Stimulated activated CD8-positive, alpha-beta memory T cell treated with anti-CD3 and anti-CD28 coated beads, Interleukin-4, amount 100 ng/mL, for 4 hours (primary cell): ENCODE results near the gene NRXN2.

ENCODE experiments used
- DNase-seq, 2 donors: peaks; one replicate each; pipeline ENCODE4 v3.0.0-alpha.2; 2020; ENCODE audit warnings: low read depth in 2 of 2, low spot score in 1 of 2

Gene NRXN2

DNA sequence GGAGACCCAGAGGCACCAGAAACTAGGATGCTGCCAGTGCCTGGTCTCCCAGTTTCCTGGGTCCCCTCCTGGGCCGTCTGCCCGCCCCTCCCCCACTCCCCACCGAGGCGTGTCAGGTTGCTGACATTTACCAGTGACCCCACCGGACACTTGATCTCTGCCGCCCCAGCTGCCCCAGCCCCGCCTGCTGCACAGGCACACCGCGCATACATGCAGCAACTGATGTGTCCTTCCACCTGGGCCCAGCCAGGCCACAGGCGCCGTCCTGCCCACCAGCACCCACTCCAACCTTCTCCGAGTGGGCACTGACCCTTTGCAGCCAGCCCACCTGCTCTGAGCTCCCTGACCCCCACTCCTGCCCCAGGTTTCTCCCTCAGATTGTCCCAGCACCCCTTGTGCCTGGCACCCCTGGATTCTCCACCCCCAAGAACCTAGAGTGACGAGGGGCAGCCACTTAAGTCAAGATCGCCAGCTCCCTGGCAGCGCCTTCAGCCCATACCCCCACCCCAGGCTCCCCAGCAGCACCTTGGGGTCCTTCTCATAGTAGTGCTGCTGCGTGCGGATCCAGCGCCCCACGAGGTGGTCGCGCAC is 36.2 kb upstream of the NRXN2 start:
- no peak for DNase-seq

DNA sequence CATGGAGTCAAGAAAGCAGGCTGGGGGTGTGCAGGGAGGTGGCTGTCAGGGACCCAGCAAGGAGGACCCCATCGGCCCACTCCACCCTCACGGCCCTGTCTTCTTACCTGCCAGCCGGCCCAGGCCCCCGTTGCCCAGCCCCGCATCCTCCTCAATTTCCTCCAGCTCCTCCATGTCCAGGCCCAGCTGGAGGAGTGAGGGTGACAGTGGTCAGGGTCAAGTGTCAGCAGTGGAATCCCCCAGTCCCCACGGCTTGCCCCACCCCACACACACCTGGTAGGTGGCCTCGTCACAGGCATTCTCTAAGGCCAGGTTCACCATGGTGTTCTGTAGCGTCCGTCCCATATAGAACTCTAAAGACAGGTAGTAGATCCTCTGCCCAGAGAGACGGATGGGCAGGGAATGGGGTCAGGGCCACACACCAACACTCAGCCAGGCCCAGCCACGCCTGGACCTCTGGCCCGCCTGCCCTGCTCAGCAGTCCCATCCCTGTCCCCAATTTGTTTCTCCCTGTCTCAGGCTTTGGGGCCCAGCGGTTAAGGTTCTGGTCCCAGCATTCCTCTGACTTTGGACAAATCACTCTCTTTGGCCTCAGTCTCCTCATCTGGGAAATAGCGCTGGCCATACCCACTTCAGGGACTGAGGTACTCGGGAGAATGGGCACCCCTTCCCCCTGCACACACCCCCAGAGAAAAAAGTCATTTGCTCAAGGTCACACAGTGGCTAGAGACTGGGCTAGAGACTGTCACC is 35.5 kb upstream of the NRXN2 start:
- no peak for DNase-seq

DNA sequence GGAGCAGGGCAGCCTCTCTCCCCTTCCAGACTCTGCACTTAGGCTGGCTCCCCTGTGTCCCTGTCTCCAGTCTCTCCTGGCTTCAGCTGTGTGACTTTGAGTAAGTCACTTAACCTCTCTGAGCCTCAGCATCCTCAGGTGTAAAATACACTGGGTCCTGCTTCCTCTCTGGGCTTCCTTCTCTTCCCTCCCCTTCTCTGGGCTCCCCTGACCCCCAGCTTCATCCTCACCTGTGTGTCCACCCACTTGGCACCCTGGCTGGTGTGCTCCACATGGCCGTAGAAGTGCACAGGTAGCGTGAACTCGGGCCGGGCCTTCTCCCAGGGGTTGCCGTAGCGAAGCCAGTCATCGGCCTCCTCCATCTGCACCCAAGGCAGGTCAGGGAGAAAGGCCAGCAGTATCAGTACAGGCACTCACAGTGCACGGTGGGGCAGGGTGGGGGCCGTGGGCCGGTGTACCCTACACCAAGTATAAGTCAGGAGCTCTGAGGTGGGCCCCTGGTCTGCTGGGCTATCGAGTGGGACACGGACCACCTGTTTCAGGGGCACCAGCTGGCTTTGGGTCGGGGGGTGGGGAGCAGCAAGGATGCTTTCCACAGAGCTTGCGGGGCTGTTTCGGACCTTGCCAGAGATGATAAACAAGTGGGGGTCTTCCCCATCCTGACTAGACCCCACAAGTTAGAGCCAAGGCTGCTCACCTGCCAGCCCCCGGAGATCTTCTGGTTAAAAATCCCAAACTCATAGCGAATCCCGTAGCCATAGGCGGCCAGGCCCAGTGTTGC is 34.7 kb upstream of the NRXN2 start:
- DNase-seq = no peak

- DNase-seq = no peak
Measured at GRCh38 chr11:64755681-64756361, 32.8 kb upstream of the NRXN2 start.

DNA sequence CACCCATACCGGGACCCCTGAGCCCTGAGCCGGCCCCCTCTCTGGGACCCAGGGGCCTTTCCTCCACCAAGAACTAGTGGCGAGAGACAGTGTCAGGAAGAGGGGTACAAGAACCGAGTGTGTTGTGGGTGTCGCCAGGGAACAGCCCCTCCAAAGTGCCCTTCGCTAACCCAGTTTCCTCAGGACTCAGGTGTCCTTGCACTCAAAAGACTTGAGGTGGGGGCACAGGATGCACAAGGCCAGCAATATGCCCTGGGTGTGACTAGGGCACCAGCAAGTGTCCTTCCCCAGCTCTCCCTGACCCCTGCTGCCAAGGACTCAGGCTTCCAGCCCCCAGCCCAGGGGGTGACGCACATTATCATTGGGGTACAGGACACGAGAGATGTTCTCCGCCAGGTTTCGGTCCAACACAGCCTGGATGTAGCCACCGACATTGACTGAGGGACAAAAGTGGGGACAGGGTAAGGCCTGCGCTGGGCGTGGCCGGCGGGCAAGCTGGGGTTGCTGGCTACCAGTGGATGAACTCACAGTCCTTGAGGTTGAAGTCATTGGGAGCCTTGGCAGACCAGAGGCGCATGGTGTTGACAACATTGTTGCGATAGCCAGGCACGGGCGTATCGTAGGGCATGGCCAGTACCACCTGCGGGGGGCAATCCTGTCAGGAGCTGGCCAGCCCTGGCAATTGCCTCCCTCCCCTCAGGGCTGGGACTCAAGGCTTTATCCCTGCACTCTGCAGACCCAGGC is 32.1 kb upstream of the NRXN2 start:
- no peak for DNase-seq

DNA sequence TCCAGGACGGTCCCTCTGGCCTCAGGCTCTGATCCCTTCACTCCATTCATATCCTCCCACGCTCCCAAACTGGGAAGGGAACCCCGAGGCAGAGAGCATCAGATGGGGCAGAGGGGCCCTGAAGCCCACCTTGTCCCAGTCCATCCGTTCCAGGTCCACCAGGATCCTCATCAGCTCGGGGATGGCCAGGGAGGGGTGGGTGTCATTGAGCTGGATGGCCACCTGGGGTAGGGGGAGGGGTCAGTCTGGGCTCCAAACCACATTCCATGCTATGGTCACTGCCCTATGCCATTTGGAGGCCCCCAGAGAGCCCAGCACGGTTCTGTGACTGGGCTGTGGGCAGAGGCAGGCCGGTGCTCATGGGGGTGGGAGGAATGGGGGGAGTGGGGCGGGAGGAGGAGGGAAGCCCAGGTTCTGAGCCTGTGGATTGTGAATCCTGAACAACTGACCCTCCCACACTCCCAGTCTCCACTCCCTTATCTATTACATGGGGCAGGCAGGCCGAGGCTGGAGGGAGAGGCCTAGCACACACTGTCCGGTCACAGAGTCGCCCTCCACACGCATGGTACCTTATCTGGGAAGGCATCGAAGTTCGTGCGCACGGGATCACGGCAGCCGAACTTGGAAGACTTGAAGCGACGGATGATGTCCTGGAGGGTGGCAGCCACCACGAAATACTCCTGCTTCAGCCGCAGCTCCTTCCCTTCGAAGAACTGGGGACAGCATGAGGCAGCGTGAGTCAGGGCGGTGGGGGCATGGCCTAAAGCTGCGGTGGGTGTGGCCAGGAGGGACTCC is 31.3 kb upstream of the NRXN2 start:
- DNase-seq = no peak

GRCh38 chr11:64753380-64754123 is 30.6 kb upstream of the NRXN2 start:
- no peak for DNase-seq

DNA sequence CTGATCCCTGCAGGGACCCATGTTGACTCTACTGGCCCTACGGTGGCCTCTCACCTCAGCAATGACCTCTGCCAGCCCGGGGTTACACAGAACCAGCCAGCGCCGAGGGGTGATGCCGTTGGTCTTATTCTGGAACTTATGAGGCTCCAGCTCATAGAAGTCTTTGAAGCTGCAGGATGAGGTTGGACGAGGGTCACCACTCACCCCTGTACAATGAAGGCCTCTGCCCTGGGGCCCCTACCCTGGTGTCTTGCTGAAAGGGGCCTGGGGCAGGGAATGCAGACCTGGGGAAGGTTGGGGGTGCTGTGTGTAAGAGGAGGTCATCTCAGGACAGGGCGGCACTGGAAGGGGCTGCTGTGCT is 30.0 kb upstream of the NRXN2 start:
- no peak for DNase-seq

GRCh38 chr11:64752175-64752970 is 29.4 kb upstream of the NRXN2 start:
- no peak for DNase-seq

DNA sequence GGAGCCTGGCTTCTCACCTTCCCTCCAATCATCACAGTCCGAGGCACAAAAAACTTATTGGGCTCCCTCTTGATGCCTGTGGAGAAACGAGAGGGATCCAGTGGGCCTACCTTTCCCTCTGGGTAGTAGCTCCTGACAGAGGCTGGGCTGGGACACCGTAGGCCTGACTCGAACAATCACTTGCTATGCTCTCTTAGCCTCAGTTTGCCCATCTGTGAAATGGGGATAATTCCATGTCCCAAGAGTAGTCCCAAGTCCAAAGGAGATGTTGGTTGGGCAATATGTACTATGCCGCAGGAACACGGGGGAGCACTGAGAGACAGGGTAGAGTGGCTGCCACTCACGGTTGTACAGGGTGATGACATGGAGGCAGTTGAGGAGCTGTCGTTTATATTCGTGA is 28.6 kb upstream of the NRXN2 start:
- no peak for DNase-seq

DNA sequence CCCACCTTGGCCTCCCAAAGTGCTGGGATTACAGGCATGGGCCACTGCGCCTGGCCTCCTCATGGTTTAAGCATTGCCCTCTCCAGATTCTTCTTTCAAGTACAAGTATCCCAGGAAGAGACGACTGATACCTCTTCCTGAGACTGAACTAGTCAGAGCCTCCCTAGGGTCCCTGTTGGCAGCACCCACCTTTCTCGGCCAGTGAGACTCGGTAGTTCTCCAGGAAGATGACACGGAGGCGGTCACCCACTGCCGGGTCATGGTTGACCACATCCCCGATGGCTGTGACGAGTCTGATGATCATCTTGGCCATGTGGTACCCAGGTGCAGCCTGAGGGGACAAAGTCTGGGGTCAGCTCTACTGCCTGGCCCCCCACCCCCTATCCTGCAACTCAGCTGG is 28.1 kb upstream of the NRXN2 start:
- no peak for DNase-seq

DNA sequence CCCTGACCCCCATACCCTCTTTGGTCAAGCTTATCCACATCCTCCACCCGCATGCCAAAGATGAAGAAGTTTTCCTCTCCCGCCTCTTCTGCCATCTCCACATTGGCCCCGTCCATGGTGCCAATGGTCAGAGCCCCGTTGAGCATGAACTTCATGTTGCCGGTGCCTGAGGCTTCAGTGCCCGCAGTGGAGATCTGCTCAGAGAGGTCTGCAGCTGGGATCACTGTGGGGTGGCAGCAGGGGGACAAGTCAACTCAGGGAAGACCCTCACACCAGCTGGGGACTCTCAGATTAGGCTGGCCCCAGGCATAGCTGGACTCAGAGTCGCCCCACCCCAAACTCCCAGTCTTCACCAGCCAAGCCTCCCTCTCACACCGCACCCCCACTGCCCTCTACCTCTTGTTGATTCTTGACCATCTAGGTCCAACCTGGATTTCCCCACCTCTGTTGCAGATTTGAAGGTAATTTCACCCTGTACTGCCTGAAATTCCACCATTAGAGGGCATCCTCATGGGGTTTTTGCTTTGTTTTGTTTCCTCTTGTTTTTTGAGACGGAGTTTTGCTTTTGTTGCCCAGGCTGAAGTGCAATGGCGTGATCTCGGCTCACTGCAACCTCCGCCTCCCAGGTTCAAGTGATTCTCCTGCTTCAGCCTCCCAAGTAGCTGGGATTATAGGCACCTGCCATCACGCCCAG is 27.5 kb upstream of the NRXN2 start:
- DNase-seq = no peak

GRCh38 chr11:64747961-64748665 is 25.1 kb upstream of the NRXN2 start:
- DNase-seq = no peak

GRCh38 chr11:64746486-64746885 is 23.5 kb upstream of the NRXN2 start:
- no peak for DNase-seq

DNA sequence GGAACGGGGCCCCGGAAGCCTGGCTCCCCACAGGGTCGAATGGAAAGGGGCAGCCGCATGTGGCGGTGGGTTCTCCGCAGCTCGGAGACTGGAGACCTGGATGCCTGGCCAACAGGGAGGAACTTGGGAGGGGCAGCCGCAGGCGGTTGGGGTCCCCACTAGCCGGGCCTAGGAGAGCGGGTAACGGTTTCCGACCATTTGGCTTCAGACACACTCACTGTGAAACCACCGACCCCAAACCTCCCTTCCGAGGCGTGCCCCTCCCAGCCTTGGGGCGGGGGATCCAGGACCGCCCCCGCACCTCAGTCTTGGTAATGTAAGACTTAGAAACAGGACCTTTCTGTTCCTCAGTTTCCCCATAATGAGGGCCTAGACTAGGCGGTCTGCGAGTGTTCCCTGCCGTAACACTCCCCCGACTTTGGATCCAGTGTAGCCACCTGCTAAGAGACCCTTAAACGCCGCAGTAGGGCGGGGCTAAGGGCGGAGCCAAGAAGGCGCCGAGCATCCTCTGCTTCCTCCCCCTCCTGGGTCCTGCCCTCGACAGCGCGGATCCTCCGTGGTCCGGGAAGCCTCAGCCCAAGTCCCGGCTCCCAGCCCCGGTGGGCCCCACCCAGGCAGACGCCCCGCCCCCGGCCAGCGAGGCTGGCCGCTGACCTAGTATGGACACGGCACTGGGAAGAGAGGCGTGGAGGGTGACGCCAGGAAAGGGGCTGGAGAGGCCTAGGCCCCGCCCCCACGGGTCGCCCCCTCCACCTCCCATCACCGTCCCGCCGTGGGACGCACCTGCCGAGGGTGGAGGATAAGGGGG is 22.7 kb upstream of the NRXN2 start:
- DNase-seq = peak; percentile 44 to 64

- peak; percentile 26 to 54 for DNase-seq
Measured at GRCh38 chr11:64745189-64745520, 22.2 kb upstream of the NRXN2 start.
